Stimulated activated CD8-positive, alpha-beta memory T cell treated with anti-CD3 and anti-CD28 coated beads, Interleukin-15, amount 100 ng/mL, for 24 hours (primary cell): ENCODE measurements around the gene DPM3.
"Not testable (repeated sequence)": the region's sequence is repeated elsewhere in the genome, so short reads cannot be mapped to it uniquely, and the experiment has no call there.

Source experiments
- DNase-seq: peaks from one replicate; pipeline ENCODE4 v3.0.0-alpha.2; 2020; ENCODE audit warnings: low read depth

Gene DPM3

GRCh38 chr1:155125511-155125945 is 14.8 kb downstream of the DPM3 start:
- DNase-seq: no peak

GRCh38 chr1:155124503-155125463 is 15.5 kb downstream of the DPM3 start:
- DNase-seq: no peak

GRCh38 chr1:155123801-155124200 is 16.5 kb downstream of the DPM3 start:
- no peak for DNase-seq

- no peak for DNase-seq
Measured at GRCh38 chr1:155122308-155122707, 18.0 kb downstream of the DPM3 start.

GRCh38 chr1:155121249-155121648 is 19.1 kb downstream of the DPM3 start:
- no peak for DNase-seq

- no peak for DNase-seq
Measured at GRCh38 chr1:155120253-155120652, 20.1 kb downstream of the DPM3 start.

GRCh38 chr1:155118090-155118489 is 22.2 kb downstream of the DPM3 start:
- DNase-seq: not testable (repeated sequence)

- no peak for DNase-seq
Measured at GRCh38 chr1:155117610-155118009, 22.7 kb downstream of the DPM3 start.

- DNase-seq: no peak
Measured at GRCh38 chr1:155116113-155116764, 24.1 kb downstream of the DPM3 start.

GRCh38 chr1:155113450-155113980 is 26.8 kb downstream of the DPM3 start:
- DNase-seq: no peak

- no peak for DNase-seq
Measured at GRCh38 chr1:155110826-155111225, 29.5 kb downstream of the DPM3 start.

- DNase-seq: no peak
Measured at GRCh38 chr1:155110381-155110780, 29.9 kb downstream of the DPM3 start.

GRCh38 chr1:155108296-155108695 is 32.0 kb downstream of the DPM3 start:
- DNase-seq: no peak

- no peak for DNase-seq
Measured at GRCh38 chr1:155107309-155108264, 32.7 kb downstream of the DPM3 start.

- DNase-seq: no peak
Measured at GRCh38 chr1:155106862-155107261, 33.5 kb downstream of the DPM3 start.

- no peak for DNase-seq
Measured at GRCh38 chr1:155105604-155106011, 34.7 kb downstream of the DPM3 start.

- no peak for DNase-seq
Measured at GRCh38 chr1:155104605-155105534, 35.5 kb downstream of the DPM3 start.

- no peak for DNase-seq
Measured at GRCh38 chr1:155103325-155103724, 37.0 kb downstream of the DPM3 start.

GRCh38 chr1:155099331-155099730 is 41.0 kb downstream of the DPM3 start:
- no peak for DNase-seq

GRCh38 chr1:155094622-155094948 is 45.7 kb downstream of the DPM3 start:
- no peak for DNase-seq
